RWPE1 (cell line): ENCODE data around the gene GHDC.
A peak's percentile ranks its signal among the peaks of the same experiment; 100 is the strongest.

Experiments used
- CTCF ChIA-PET: fragments of 350-600 bp; sonication (Branson Sonifier 250); formaldehyde crosslinking; extraction: SDS; loops from one replicate; lab custom pipeline; 2021; lab: Yijun Ruan, JAX
- POLR2A ChIA-PET: fragments of 400-600 bp; formaldehyde crosslinking; extraction: SDS; loops from one replicate; lab custom pipeline; 2020; ENCODE audit warnings: antibody characterized with exemption; ENCODE audit not compliant: low non-redundant PET; lab: Yijun Ruan, JAX
- DNase-seq: peaks from one replicate; pipeline ENCODE4 v3.0.0; 2012; ENCODE audit warnings: low spot score
- H3K27ac ChIP-seq: fragments of 450-650 bp; 2 replicates; pipeline ENCODE4 v1.5.1; 2017
- CTCF ChIP-seq: fragments of 450-650 bp; conservative IDR thresholded peaks from 2 replicates; pipeline ENCODE4 v1.5.1; 2017; ENCODE audit warnings: low read depth, mild to moderate bottlenecking

GHDC gene

GRCh38 chr17:42233994-42234393, 39.7 kb upstream of the GHDC start:
- ChIA-PET POLR2A (no interaction called here), CTCF (no interaction called here)
- DNase-seq = no peak
- H3K27ac ChIP-seq = no peak overlapping the region
- TF ChIP-seq CTCF = no peak

GRCh38 chr17:42233156-42233555, 38.9 kb upstream of the GHDC start:
- peak; percentile 31 for DNase-seq
- TF ChIP-seq CTCF = no peak
- ChIA-PET POLR2A (no interaction called here), CTCF (no interaction called here)
- peak overlapping the region; percentile 40 for H3K27ac ChIP-seq

- POLR2A ChIA-PET = no interaction called here
- no peak for TF ChIP-seq CTCF
- DNase-seq = no peak
- CTCF ChIA-PET = interaction anchor here (0.6 to 0.7 kb wide), 2 partner anchors 190 to 370 kb away, joined by 3 to 6 read pairs; no protein-coding TSS in a partner anchor
- no peak overlapping the region for H3K27ac ChIP-seq
Observed at GRCh38 chr17:42230225-42230624, 35.9 kb upstream of the GHDC start.

GRCh38 chr17:42227849-42228700, 33.8 kb upstream of the GHDC start:
- H3K27ac ChIP-seq = no peak overlapping the region; the same call in 1 of the 2 replicates
- CTCF ChIA-PET = interaction anchor here (0.5 to 0.7 kb wide), 2 partner anchors 32 to 171 kb away, joined by 3 to 5 read pairs; no protein-coding TSS in a partner anchor
- TF ChIP-seq CTCF = no peak
- DNase-seq = no peak
- POLR2A ChIA-PET = no interaction called here

- CTCF ChIA-PET = no interaction called here
- no peak for TF ChIP-seq CTCF
- DNase-seq = no peak
- POLR2A ChIA-PET = no interaction called here
- no peak overlapping the region for H3K27ac ChIP-seq
Observed at GRCh38 chr17:42225646-42226045, 31.4 kb upstream of the GHDC start.

- TF ChIP-seq CTCF = no peak
- ChIA-PET CTCF (interaction anchor here (0.6 kb wide), 1 partner anchor 80 kb away, joined by 3 read pairs; no protein-coding TSS in a partner anchor), POLR2A (no interaction called here)
- no peak overlapping the region for H3K27ac ChIP-seq
- no peak for DNase-seq
Observed at GRCh38 chr17:42224651-42225050, 30.4 kb upstream of the GHDC start.
